ENCODE results near the gene GAS5. TPM values are rescaled to one million over a fixed set of nuclear protein-coding genes. Genes with fewer than 3 reads are reported as not detected.

GAS5 gene
- total and polyA plus RNA-seq, 2 of the 8 experiments (the other 6 are each of a cell fraction or from before 2014, with no cell fraction given) = 799 to 1,238 TPM

GRCh38 chr1:173900992-173901391, 33.2 kb upstream of the GAS5 start:
- Histone ChIP-seq H3K36me3 (ENCODE audit: control insufficient read depth in 2 of 4, insufficient read depth in 4 of 4, low read length in 3 of 4) (no peaks in the 10 kb centered on the region), H4K8ac (ENCODE audit: extremely low read depth, insufficient read depth, low read length) (no peak overlapping the region), H3K4me2 (ENCODE audit: insufficient read depth in 1 of 2, low read depth in 2 of 2, low read length in 2 of 2) (no peak overlapping the region), H4K20me1 (replicated peaks in 1 of 2; ENCODE audit: control insufficient read depth in 1 of 2, insufficient read depth in 2 of 2, low read length in 2 of 2) (no peaks in the 10 kb centered on the region), H3K27me3 (replicated peaks in 1 of 4; ENCODE audit: control insufficient read depth in 3 of 4, extremely low read depth in 1 of 4, insufficient read depth in 3 of 4, low read length in 3 of 4) (no peaks in the 10 kb centered on the region), H2BK15ac (ENCODE audit: low read length) (no peak overlapping the region), H3K18ac (ENCODE audit: extremely low read depth, low read length) (no peak overlapping the region), H3K9ac (replicated peaks in 1 of 4; ENCODE audit: extremely low read depth in 1 of 4, low read depth in 3 of 4, low read length in 3 of 4) (no peak overlapping the region), H2AK5ac (ENCODE audit: low read depth, low read length) (no peak overlapping the region), H2BK12ac (ENCODE audit: low read depth, low read length) (no peak overlapping the region), H4K91ac (replicated peaks; ENCODE audit: insufficient read length, low read length) (no peak overlapping the region), H3K23me2 (ENCODE audit: low read depth, low read length) (no peaks in the 10 kb centered on the region), H3K23ac (ENCODE audit: insufficient read length) (no peak overlapping the region), H3K4me3 (ENCODE audit: extremely low read depth in 1 of 4, insufficient read depth in 2 of 4, low read depth in 3 of 4, low read length in 4 of 4) (no peak overlapping the region), H2AFZ (ENCODE audit: low read length) (no peak overlapping the region), H3K56ac (replicated peaks; ENCODE audit: insufficient read length, low read depth, low read length) (no peak overlapping the region), H2BK20ac (ENCODE audit: low read length) (no peak overlapping the region), H2BK120ac (replicated peaks; ENCODE audit: low read depth, low read length) (no peak overlapping the region), H2BK5ac (ENCODE audit: low read depth, low read length) (no peak overlapping the region), H3K27ac (ENCODE audit: low read depth, low read length) (no peak overlapping the region), H3K14ac (ENCODE audit: insufficient read length) (no peak overlapping the region), H4K5ac (ENCODE audit: insufficient read length, low read depth, low read length) (no peak overlapping the region), H3K79me1 (ENCODE audit: low read depth, low read length) (peaks cover 2% of the 10 kb centered on the region; the same call in 1 of the 2 replicates), H3K4ac (replicated peaks; ENCODE audit: insufficient read length, low read depth, low read length) (no peak overlapping the region), H3K4me1 (replicated peaks in 1 of 4; ENCODE audit: control insufficient read depth in 3 of 4, insufficient read depth in 4 of 4, low read length in 3 of 4) (peaks cover 0 to 14% (median 2%) of the 10 kb centered on the region in 4 experiments; a peak in 4 of 7 replicates), H3K79me2 (ENCODE audit: control insufficient read depth in 1 of 2, insufficient read depth in 2 of 2, low read length in 2 of 2) (no peaks in the 10 kb centered on the region), H3K9me3 (ENCODE audit: insufficient read depth in 2 of 2, low read depth in 1 of 2, low read length in 1 of 2) (no peaks in the 10 kb centered on the region)
- CTCF ChIA-PET (ENCODE audit: partially characterized antibody) = interaction anchor here (0.5 kb wide), 1 partner anchor 40 kb away, joined by 3 read pairs; no protein-coding TSS in a partner anchor
- no peak for DNase-seq (ENCODE audit: low read depth in 1 of 2, low spot score in 2 of 2)
- POLR2A ChIA-PET (ENCODE audit: partially characterized antibody) = interaction anchor here (2.4 kb wide), 1 partner anchor 33 kb away, joined by 11 read pairs; the partner anchor contains the start of genes GAS5 and ZBTB37
- no peak for FAIRE-seq
- WGBS, 2 experiments (ENCODE audit: extremely low coverage in 1 of 2, insufficient coverage in 1 of 2, insufficient read length in 1 of 2, insufficient replicate concordance in 2 of 2, low coverage in 1 of 2, low lambda C conversion rate in 2 of 2, missing lambda C conversion rate in 1 of 2) = 56% methylated on average over 3 of the region's 3 CpGs; no CpG with 5 or more reads in 1 of the 2 experiments
- no peak for TF ChIP-seq BCL11A (IDR thresholded peaks at IDR 0.05; ENCODE audit: low read depth in 2 of 2, low read length in 2 of 2)
- TF ChIP-seq JUN (IDR thresholded peaks at IDR 0.05; ENCODE audit: low read depth, low read length) = no peak
- TF ChIP-seq HDAC2 (IDR thresholded peaks at IDR 0.05; ENCODE audit: borderline replicate concordance in 1 of 2, low read depth in 2 of 2, low read length in 2 of 2) = no peak
- TF ChIP-seq TAF1 (IDR thresholded peaks at IDR 0.05; ENCODE audit: low read depth, low read length) = no peak
- no peak for TF ChIP-seq MAX (IDR thresholded peaks at IDR 0.05)
- no peak for TF ChIP-seq TBP (IDR thresholded peaks at IDR 0.05; ENCODE audit: low read depth, low read length)
- no peak for TF ChIP-seq EGR1 (IDR thresholded peaks at IDR 0.05; ENCODE audit: borderline replicate concordance, low read depth, low read length)
- no peak for TF ChIP-seq SIX5 (IDR thresholded peaks at IDR 0.05; ENCODE audit: low read depth, low read length)
